PFSK-1 (cell line): ENCODE measurements around the gene ERCC1.

Source experiments
- FOXP2 ChIP-seq: optimal IDR thresholded peaks from 2 replicates; pipeline ENCODE3; 2011; ENCODE audit warnings: borderline replicate concordance, control low read depth, inconsistent platforms; ENCODE audit not compliant: insufficient read depth; ENCODE audit errors: extremely low read length, extremely low read depth
- REST ChIP-seq, 2 experiments: IDR thresholded peaks; 2 replicates each; pipeline versions ENCODE4 v1.6.1 to v1.8.0; 2011 to 2012; ENCODE audit warnings: low read depth in 2 of 2, low read length in 2 of 2, control low read depth in 1 of 2, inconsistent platforms in 1 of 2, mild to moderate bottlenecking in 1 of 2, moderate library complexity in 1 of 2; ENCODE audit not compliant: insufficient read depth in 1 of 2
- SIN3A ChIP-seq: IDR thresholded peaks from 2 replicates; pipeline ENCODE4 v1.6.1; 2012; ENCODE audit warnings: mild to moderate bottlenecking, low read length, moderate library complexity, borderline replicate concordance; ENCODE audit not compliant: insufficient read depth

- TF ChIP-seq FOXP2 (no peak), REST (IDR thresholded peaks at IDR 0.05; ENCODE audit: insufficient read depth in 1 of 2, low read depth in 2 of 2, low read length in 2 of 2) (no peak), SIN3A (peak; percentile 57; the same call in 1 of the 2 replicates)
Observed at GRCh38 chr19:45407091-45407375, 16.7 kb downstream of the ERCC1 start.
